Activated T-helper 1 cell treated with anti-CD3 and anti-CD28 coated beads, Interleukin-2, amount 50 U/mL, for 16 hours (primary cell): Measurements from ENCODE around the gene IQCH.

Source experiments
- DNase-seq, 2 donors: peaks; one replicate each; pipeline ENCODE4 v3.0.0-alpha.2; 2020; ENCODE audit warnings: low read depth in 1 of 2, low spot score in 1 of 2

IQCH gene

GRCh38 chr15:67254238-67255175, at the start of gene IQCH, which contains the start of gene AAGAB:
Gene IQCH, plus strand, starts transcription at chr15:67254786. Its CDS starts 111 bp downstream, at chr15:67254897.
Gene AAGAB, minus strand, starts transcription at chr15:67254661. Its CDS starts 30 bp downstream, at chr15:67254631.
- peak; percentile 95 to 98 for DNase-seq

GRCh38 chr15:67207555-67208207, 46.9 kb upstream of the IQCH start:
- no peak for DNase-seq

GRCh38 chr15:67208396-67208795, 46.2 kb upstream of the IQCH start:
- no peak for DNase-seq

- no peak for DNase-seq
Measured at GRCh38 chr15:67210555-67211168, 43.9 kb upstream of the IQCH start.

- DNase-seq = no peak
Measured at GRCh38 chr15:67212684-67213367, 41.8 kb upstream of the IQCH start.

DNA sequence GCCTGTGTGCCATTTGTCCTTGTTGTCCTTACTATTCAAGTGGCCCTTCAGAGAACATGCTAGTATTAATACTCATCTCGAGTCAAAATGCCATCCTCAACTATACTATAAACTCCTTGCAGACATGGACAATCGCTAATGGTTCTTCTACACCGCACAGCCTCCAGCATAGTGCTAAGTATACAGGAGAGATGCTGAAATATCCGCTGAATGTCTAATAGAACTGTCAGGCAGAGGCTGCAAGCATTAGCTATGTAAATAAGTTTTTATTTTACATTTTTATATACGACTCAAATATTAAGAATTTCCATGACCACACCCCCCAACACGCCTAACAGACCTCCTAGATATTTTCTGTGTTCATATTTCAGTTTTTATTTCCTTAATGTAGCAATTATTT, 39.5 kb upstream of the IQCH start:
- no peak for DNase-seq

- no peak for DNase-seq
Measured at GRCh38 chr15:67216859-67217258, 37.7 kb upstream of the IQCH start.

DNA sequence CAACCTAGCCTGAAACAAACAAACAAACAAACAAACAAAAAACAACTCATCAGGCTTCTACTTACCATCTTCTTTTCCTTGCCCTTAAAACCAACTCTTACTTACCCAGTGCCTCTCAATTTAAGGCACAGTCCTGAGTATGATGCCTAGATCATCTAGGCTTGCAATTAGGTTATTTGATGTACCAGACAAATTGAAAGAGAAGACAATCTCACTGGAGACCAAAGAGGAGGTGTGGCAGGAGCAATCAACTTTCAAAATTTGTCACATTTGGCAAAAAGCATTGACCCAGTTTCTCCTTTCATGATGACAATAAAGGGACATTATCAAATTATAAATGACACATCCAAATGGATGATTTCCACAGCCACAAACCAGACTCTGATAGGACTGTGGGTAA, 36.2 kb upstream of the IQCH start:
- DNase-seq = no peak

GRCh38 chr15:67219288-67219687, 35.3 kb upstream of the IQCH start:
- DNase-seq = no peak

- DNase-seq = no peak
Measured at GRCh38 chr15:67224889-67225288, 29.7 kb upstream of the IQCH start.

DNA sequence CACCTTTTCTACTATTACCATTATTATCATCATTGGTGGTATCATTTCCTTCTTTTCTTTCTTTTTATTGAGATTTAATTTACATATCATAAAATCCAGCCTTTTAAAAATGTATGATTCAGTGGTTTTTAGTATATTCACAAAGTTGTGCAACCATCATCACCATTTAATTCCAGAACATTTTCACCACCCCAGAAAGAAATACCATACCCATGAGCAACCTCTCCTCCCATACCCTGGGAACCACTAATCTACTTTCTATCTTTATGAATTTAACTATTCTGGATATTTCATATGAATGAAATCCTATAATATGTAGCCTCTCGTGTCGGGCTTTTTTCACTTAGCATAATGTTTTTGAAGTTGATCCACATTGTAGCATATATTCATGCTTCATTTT, 29.2 kb upstream of the IQCH start:
- DNase-seq = no peak

- DNase-seq = no peak
Measured at GRCh38 chr15:67227431-67227830, 27.2 kb upstream of the IQCH start.

DNA sequence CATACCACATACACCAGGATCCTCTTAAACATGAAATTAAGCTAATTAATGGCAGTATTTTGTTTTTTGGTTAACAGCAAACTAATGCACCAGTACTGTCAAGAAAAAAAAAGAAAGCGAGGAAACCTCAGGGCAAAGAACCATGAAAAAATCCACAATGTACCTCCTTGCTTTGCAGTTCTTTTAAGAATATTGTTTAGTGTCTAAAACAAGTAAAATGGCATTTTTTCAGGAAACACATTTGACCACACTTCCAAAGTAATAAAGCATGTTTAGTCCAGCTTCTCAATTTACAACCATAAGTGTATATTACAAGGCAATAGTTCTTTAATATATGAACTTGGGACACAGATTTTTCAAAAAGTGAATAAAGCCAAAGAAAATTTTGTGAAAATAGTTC, 26.7 kb upstream of the IQCH start:
- DNase-seq = no peak

GRCh38 chr15:67228286-67228685, 26.3 kb upstream of the IQCH start:
- no peak for DNase-seq

DNA sequence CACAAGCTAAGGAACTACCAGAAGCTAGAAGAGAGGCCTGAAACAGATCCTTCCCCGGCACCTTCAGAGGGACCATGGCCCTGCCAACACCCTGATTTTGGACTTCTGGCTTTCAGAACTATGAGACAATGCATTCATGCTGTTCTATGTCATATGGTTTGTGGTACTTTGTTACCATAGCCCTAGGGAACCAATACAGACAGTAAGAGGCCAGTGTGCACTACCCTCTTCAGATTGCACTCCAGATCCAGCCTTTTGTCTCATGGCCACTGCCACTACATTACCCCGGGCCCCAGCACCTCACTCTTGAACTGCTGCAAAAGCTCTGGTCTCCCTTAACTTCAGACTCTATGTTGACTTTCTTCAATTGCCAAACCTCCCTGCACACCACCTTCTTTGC, 24.1 kb upstream of the IQCH start:
- no peak for DNase-seq

- no peak for DNase-seq
Measured at GRCh38 chr15:67232591-67232990, 22.0 kb upstream of the IQCH start.

DNA sequence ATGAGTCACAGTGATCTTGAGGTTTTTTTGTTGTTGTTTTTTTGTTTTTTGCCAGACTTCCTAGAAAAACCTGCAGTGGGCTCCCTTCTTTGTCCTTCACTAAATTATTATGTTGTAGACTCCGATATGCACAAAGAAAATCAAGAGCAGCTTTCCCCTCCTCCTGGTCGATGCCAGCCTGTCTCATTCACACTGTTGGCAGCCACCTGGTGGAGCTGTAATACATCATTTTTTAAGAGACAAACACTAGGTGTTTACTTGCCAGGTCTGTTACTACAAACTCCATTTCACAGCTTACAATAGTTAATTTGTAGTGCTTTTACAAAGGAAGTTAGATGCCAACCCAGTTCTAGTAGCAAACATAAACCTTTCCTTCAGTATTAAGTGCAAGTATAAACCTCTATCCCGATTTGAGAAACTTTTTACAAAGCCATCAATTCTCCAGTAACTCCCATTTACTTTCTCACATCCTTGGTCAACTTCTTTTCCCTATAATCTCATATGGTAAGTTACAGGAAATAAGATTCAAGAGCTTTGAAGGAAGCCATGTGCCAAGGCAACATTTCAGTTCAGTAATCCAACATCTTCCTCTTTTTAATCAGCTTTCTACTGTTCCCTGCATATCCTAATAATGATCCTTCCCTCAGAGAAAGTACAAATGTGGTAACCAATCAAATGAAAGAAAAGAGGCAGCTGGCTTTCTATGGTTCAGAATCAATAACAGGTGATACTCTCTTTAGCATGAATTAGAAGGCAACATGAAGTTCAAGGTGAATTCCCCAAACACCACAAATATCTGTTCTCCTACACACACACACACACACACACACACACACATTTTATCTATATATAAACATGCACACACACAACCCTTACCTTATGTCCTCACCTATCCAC, 14.1 kb upstream of the IQCH start:
- DNase-seq = no peak

DNA sequence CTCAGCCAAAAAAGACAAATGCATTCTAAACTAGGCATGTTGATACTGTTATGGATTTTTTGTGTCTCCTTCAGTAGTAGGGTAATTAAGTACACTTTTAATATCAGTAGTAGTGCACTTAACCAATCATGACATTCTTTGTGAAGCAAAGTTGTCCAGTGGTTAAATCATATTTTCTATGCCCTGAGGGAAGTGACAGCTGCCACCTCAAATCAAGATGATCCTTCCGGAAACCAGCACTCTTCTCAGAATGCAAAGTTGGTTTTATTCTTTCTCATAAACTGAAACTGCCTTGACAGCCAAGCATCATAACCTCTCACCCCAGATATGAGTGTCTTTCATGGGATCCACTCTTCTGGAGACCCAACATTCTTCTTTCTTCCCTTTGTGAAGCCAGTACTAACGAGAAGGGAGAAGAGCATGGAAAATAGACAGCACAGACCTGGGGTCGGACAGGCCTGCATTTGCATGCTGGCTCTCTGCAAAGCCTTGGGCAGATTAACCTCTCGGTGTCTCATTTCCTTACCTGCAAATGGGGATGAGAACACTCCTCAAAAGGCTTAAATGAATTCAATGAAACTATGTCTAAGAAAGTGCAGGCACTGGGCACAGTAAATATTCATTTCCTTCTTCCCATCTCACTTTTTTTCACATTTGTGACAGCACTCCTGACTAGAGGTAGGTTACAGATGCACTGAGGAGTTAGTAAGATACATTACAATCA, 13.3 kb upstream of the IQCH start:
- DNase-seq = no peak

- DNase-seq = no peak
Measured at GRCh38 chr15:67242708-67243111, 11.9 kb upstream of the IQCH start.
